OCI-LY1 (cell line): ENCODE results near the gene KRTAP5-10.

Experiments
- EZH2 ChIP-seq: fragments of 200-600 bp; sonication (generic), shearing (Covaris generic); IDR thresholded peaks from 2 replicates; pipeline ENCODE4 v1.8.0; 2017; ENCODE audit warnings: borderline replicate concordance, mixed run types, mild to moderate bottlenecking, antibody characterized with exemption, low read length, moderate library complexity, mixed read lengths
- TF ChIP-seq, protein P1 (sequence below): fragments of 200-600 bp; sonication (generic), shearing (Covaris generic); IDR thresholded peaks from 2 replicates; pipeline ENCODE4 v1.5.1; 2017; ENCODE audit warnings: mild to moderate bottlenecking, antibody characterized with exemption, low read length, moderate library complexity, mixed read lengths

DNA sequence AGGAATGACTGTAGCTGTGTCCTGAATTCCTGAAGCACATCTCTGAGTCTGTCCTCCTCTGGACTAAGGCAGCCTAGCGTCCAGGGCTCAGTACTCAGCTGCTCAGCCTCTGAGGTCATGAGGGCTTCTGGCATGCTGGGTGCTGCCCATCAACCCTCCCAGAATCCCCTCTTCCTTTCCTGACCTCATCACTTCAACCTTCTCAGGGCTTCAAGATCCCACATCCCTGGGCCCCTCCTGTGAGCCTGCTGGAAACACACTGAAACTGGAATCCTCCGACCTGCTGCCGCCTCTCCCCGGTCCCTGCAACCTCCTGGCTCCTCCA is 26.7 kb upstream of the KRTAP5-10 start:
- TF ChIP-seq, protein P1, sequence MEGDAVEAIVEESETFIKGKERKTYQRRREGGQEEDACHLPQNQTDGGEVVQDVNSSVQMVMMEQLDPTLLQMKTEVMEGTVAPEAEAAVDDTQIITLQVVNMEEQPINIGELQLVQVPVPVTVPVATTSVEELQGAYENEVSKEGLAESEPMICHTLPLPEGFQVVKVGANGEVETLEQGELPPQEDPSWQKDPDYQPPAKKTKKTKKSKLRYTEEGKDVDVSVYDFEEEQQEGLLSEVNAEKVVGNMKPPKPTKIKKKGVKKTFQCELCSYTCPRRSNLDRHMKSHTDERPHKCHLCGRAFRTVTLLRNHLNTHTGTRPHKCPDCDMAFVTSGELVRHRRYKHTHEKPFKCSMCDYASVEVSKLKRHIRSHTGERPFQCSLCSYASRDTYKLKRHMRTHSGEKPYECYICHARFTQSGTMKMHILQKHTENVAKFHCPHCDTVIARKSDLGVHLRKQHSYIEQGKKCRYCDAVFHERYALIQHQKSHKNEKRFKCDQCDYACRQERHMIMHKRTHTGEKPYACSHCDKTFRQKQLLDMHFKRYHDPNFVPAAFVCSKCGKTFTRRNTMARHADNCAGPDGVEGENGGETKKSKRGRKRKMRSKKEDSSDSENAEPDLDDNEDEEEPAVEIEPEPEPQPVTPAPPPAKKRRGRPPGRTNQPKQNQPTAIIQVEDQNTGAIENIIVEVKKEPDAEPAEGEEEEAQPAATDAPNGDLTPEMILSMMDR: no peak
- TF ChIP-seq EZH2: no peak
